Measurements from ENCODE around the gene RABL6.
A peak's percentile ranks its signal among the peaks of the same experiment; 100 is the strongest.

The RABL6 gene

DNA sequence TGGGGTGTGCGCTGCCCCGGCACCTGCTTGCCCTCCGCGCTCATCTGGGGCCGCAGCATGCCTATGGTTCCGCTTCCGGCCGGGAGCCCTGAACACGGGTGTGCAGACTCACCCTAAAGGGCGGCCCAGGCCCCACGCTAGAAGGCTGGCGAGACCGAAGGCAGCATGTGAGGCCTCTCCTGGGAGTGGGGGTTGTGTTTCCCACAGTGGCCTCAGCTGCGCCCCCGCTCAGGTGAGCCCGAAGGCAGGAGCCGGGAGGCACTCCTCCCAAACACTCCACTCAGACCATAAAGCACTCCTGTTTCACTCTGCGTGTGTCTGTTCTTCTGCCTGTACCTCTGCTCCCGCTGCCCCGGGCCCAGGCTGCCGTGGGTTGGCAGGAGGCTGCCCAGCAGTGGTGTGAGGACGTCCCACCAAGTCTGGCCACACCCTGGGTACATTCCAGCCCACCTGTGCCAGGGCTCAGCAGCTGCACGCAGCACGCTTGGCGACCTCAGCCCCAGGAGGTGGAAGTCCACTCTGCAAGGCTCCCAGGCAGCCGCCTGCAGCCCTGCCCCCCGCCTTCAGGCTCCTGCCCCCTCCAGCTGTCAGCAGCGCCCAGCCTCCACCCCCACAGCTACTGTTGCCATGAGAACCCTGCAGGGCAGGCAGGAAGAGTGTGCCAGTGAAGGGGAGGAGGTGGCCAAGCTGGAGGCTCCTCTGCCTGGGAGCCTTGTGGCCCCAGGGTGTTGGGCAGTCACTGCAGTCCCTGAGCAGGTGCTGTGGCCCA is 33.3 kb downstream of the RABL6 start:
- TF ChIP-seq CTCF (IDR thresholded peaks at IDR 0.05): no peak

DNA sequence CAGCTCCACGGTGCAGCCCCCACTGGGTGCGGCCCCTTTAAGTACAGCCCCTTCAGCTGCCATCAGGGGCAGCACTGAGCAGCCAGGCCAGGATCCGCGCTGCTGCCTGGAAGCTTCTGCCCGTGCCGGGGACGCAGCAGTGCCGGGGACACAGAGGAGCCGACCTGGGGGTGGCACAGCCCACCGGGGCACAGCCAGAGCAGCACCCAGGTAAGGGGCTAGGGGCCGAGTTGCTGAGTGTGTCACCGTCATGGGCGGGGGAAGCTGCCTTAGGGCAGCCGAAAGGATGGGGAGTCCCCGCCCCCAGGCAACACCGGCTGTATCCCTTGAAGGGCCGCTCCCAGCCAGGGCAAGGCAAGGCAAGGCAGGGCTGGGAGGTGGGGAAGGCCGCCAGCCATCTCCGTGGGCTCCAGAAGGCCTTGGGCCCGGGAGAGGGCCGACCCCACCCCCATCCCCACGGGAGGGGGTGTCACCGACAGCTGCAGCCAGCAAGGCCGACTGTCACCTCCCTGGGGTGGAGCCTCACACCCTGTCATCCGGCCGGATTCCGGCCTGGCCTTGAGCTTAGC is 34.7 kb downstream of the RABL6 start, which contains the start of gene AJM1:
AJM1 (plus strand) TSS at position 99 of the 569 bp plus-strand sequence. CDS start 1,937 bp downstream, outside the sequence.
- TF ChIP-seq CTCF (IDR thresholded peaks at IDR 0.05): peak; percentile 46

- peak; percentile 61 for TF ChIP-seq CTCF (IDR thresholded peaks at IDR 0.05)
These were observed 36.3 kb downstream of the RABL6 start for GRCh38 chr9:136843801-136844740.

- no peak for TF ChIP-seq CTCF (IDR thresholded peaks at IDR 0.05)
These were observed 37.2 kb downstream of the RABL6 start for GRCh38 chr9:136844761-136845464.

- TF ChIP-seq CTCF (IDR thresholded peaks at IDR 0.05): no peak
These were observed 37.9 kb downstream of the RABL6 start for GRCh38 chr9:136845465-136846260.

DNA sequence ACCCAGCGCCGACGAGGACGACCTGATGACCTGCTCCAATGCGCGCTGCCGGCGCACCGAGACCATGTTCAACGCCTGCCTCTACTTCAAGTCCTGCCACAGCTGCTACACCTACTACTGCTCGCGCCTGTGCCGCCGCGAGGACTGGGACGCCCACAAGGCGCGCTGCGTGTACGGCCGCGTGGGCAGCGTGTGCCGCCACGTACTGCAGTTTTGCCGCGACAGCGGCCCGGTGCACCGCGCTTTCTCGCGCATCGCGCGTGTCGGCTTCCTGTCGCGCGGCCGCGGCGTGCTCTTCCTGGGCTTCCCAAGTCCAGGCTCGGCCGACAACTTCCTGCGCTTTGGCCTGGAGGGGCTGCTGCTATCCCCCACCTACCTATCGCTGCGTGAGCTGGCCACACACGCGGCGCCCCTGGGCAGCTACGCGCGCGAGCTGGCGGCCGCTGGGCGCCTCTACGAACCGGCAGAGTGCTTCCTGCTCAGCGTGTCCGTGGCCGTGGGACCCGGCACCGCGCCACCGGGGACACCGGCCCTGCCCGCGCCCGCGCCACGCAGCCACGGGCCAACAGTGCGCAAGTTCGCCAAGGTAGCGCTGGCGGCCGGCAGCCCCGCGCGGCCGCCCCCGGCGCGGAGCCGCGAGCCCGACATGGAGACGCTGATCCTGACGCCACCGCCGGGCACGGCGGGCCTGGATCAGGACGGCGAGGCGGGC is 38.8 kb downstream of the RABL6 start:
- no peak for TF ChIP-seq CTCF (IDR thresholded peaks at IDR 0.05)
